K562 (cell line): ENCODE results near the gene CCDC97. TPM values are rescaled to one million over a fixed set of nuclear protein-coding genes. Genes with fewer than 3 reads are reported as not detected.

ENCODE experiments used
- BACH1 ChIP-seq: fragments of 200-800 bp; sonication (Bioruptor generic); IDR thresholded peaks from 2 replicates; pipeline ENCODE4 v1.6.1; 2016; ENCODE audit warnings: missing genetic modification characterization, missing compliant biosample characterization
- CBX1 ChIP-seq: sonication (generic); IDR thresholded peaks from 2 replicates; pipeline ENCODE4 v1.6.1; 2016; ENCODE audit warnings: antibody characterized with exemption, low read depth, mild to moderate bottlenecking
- ELF2 ChIP-seq: fragments of 250-450 bp; sonication (Bioruptor Pico); IDR thresholded peaks from 2 replicates; pipeline ENCODE4 v1.5.0; 2021; ENCODE audit warnings: mild to moderate bottlenecking
- EP400 ChIP-seq: fragments of 450-650 bp; IDR thresholded peaks from 2 replicates; pipeline ENCODE4 v1.6.1; 2017; ENCODE audit warnings: antibody characterized with exemption, mild to moderate bottlenecking, moderate library complexity
- GATAD2A ChIP-seq: fragments of 450-650 bp; IDR thresholded peaks from 2 replicates; pipeline ENCODE4 v1.6.1; 2017
- HDAC3 ChIP-seq: fragments of 450-650 bp; IDR thresholded peaks from 2 replicates; pipeline ENCODE4 v1.6.1; 2018; ENCODE audit warnings: borderline replicate concordance, mild to moderate bottlenecking, moderate library complexity; ENCODE audit not compliant: partially characterized antibody
- KDM2B ChIP-seq: fragments of 250-450 bp; sonication (Bioruptor Pico); IDR thresholded peaks from 2 replicates; pipeline ENCODE4 v1.8.0; 2021; ENCODE audit warnings: mild to moderate bottlenecking, moderate library complexity
- KLF1 ChIP-seq: fragments of 450-650 bp; IDR thresholded peaks from 2 replicates; pipeline ENCODE4 v1.6.1; 2016; ENCODE audit warnings: missing genetic modification characterization, missing compliant biosample characterization
- RBM14 ChIP-seq: fragments of 200-400 bp; formaldehyde crosslinking; IDR thresholded peaks from 2 replicates; pipeline ENCODE4 v1.6.1; 2018; ENCODE audit warnings: low read depth, mild to moderate bottlenecking, low read length, moderate library complexity, borderline replicate concordance; ENCODE audit not compliant: insufficient read depth
- SMARCA5 ChIP-seq: fragments of 450-650 bp; IDR thresholded peaks from 2 replicates; pipeline ENCODE4 v1.6.1; 2016
- TAF9B ChIP-seq: fragments of 450-650 bp; IDR thresholded peaks from 2 replicates; pipeline ENCODE4 v1.6.1; 2018; ENCODE audit warnings: mild to moderate bottlenecking; ENCODE audit not compliant: partially characterized antibody
- TEAD1 ChIP-seq, 2 experiments: fragments of 450-650 bp in 1 of 2; sonication (generic) in 1 of 2; formaldehyde crosslinking; IDR thresholded peaks; 2 replicates each; pipeline versions ENCODE4 v1.4.0 to v1.8.0; 2020 to 2022; ENCODE audit warnings: mild to moderate bottlenecking in 2 of 2, missing genetic modification reagents in 1 of 2
- ZSCAN29 ChIP-seq: fragments of 450-650 bp; IDR thresholded peaks from 2 replicates; pipeline ENCODE4 v1.6.1; 2017
- polyA plus RNA-seq, 8 experiments: library from polyadenylated mRNA; depleted of rRNA in 4 of 8; stranded (reverse) in 5 of 8; unstranded in 3 of 8; fragments of >200 nt; fragmentation: Nextera tagmentation in 2 of 8; fragmentation: Illumina TruSeq in 1 of 8; extraction: Ambion mirVana in 2 of 8; extraction: Trizol in 1 of 8; gene quantifications; 2 replicates each; pipeline versions ENCODE4 v1.2.1 to v1.2.3, GENCODE V29; 2011 to 2014; ENCODE audit warnings: inconsistent platforms in 1 of 8, missing spikeins in 1 of 8
- total RNA-seq, 7 experiments: library from RNA; depleted of rRNA in 6 of 7; stranded (reverse); fragments of >200 nt in 6 of 7; fragmentation: Illumina TruSeq in 2 of 7; extraction: Trizol in 2 of 7; gene quantifications; 2 replicates each; pipeline versions ENCODE4 v1.2.1 to v1.2.3, GENCODE V29; 2011 to 2021; ENCODE audit warnings: low replicate concordance in 1 of 7
- TF ChIP-seq, protein P1 (sequence below): fragments of 450-650 bp; IDR thresholded peaks from 2 replicates; pipeline ENCODE4 v1.6.1; 2016; ENCODE audit warnings: low read depth, mild to moderate bottlenecking, moderate library complexity
- TF ChIP-seq, protein P2 (sequence below): fragments of 450-650 bp; IDR thresholded peaks from one replicate; pipeline ENCODE4 v1.6.1; 2018; ENCODE audit warnings: mild to moderate bottlenecking, moderate library complexity; ENCODE audit not compliant: partially characterized antibody
- TF ChIP-seq, protein P3 (sequence below): IDR thresholded peaks from 3 replicates; pipeline ENCODE4 v1.6.1; 2011; ENCODE audit warnings: borderline replicate concordance, mild to moderate bottlenecking, moderate library complexity; ENCODE audit not compliant: insufficient read length; ENCODE audit errors: extremely low read depth
- TF ChIP-seq, protein P4 (sequence below): fragments of 450-650 bp; IDR thresholded peaks from 2 replicates; pipeline ENCODE4 v1.7.0; 2016; ENCODE audit warnings: borderline replicate concordance
- TF ChIP-seq, protein P5 (sequence below): IDR thresholded peaks from 2 replicates; pipeline ENCODE4 v1.6.1; 2012; ENCODE audit warnings: low read depth, low read length, improper control_type of control experiment, borderline replicate concordance

The CCDC97 gene
- total and polyA plus RNA-seq, 9 of the 15 experiments (the other 6 are each of a cell fraction or from before 2014, with no cell fraction given) = 0.60 to 16.5 (median 7.0) TPM

DNA sequence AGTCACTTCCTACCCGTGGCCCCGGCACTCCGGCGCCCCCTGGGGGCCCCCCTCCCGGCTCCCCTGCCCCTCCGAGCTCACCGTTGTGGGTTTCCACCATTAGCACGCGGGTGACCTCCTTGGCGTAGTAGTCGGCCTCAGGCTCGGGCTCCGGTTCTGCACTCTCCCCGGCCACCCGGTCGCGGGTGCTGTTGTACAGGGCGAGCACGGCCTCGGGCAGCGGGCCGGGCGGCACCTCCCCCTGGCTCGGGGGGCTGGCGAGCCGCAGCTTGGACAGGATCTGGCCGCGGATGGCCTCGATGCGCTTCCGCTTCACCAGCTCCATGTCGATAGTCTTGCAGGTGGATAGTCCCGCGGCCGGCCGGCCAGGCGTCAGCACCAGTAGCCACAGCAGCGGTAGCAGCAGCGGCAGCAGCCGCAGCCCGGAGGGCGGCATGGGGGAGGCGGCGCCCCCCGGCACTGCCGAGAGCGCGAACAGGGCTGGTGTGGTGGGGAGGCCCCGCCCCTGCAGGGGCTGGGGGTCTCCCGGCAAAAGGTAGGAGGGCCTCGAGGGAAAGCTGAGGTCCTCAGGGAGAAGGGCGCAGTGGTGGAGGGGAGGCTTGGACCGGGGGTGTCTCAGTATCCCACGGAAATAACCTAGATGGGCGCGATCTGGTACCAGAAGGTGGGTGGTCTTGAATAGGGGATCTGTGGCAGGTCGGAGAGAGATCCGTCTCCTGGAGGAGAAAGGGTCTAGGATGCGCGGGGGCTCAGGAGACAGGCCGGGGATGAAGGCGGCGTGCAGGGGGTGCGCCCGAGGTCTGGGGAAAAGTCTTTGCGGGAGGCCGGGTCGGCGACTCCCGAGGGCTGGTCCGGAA is 42.9 kb downstream of the CCDC97 start (continued):
- TF ChIP-seq, protein P1, sequence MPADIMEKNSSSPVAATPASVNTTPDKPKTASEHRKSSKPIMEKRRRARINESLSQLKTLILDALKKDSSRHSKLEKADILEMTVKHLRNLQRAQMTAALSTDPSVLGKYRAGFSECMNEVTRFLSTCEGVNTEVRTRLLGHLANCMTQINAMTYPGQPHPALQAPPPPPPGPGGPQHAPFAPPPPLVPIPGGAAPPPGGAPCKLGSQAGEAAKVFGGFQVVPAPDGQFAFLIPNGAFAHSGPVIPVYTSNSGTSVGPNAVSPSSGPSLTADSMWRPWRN = no peak
- TF ChIP-seq SMARCA5 = 0 out of 2 replicates have a peak, but pooled peaks have one; percentile 42
- TF ChIP-seq, protein P2, sequence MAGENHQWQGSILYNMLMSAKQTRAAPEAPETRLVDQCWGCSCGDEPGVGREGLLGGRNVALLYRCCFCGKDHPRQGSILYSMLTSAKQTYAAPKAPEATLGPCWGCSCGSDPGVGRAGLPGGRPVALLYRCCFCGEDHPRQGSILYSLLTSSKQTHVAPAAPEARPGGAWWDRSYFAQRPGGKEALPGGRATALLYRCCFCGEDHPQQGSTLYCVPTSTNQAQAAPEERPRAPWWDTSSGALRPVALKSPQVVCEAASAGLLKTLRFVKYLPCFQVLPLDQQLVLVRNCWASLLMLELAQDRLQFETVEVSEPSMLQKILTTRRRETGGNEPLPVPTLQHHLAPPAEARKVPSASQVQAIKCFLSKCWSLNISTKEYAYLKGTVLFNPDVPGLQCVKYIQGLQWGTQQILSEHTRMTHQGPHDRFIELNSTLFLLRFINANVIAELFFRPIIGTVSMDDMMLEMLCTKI = no peak
- no peak for TF ChIP-seq KLF1
- TF ChIP-seq GATAD2A = peak; percentile 65; the same call in 1 of the 2 replicates
- TF ChIP-seq, protein P3, sequence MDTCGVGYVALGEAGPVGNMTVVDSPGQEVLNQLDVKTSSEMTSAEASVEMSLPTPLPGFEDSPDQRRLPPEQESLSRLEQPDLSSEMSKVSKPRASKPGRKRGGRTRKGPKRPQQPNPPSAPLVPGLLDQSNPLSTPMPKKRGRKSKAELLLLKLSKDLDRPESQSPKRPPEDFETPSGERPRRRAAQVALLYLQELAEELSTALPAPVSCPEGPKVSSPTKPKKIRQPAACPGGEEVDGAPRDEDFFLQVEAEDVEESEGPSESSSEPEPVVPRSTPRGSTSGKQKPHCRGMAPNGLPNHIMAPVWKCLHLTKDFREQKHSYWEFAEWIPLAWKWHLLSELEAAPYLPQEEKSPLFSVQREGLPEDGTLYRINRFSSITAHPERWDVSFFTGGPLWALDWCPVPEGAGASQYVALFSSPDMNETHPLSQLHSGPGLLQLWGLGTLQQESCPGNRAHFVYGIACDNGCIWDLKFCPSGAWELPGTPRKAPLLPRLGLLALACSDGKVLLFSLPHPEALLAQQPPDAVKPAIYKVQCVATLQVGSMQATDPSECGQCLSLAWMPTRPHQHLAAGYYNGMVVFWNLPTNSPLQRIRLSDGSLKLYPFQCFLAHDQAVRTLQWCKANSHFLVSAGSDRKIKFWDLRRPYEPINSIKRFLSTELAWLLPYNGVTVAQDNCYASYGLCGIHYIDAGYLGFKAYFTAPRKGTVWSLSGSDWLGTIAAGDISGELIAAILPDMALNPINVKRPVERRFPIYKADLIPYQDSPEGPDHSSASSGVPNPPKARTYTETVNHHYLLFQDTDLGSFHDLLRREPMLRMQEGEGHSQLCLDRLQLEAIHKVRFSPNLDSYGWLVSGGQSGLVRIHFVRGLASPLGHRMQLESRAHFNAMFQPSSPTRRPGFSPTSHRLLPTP = peak; percentile 58
- no peak; the same call in 1 of the 2 replicates for TF ChIP-seq CBX1
- peak in 1 of 2 experiments; percentile 52; a peak in 1 of 4 replicates for TF ChIP-seq TEAD1 (CRISPR knock-in tag; IDR thresholded peaks at IDR 0.05)
- no peak for TF ChIP-seq BACH1 (tag)
- TF ChIP-seq TAF9B = peak; percentile 64
- TF ChIP-seq KDM2B (CRISPR knock-in tag) = 0 out of 2 replicates have a peak, but pooled peaks have one; percentile 17
- TF ChIP-seq ZSCAN29 = no peak
- TF ChIP-seq HDAC3 = no peak
- 0 out of 2 replicates have a peak, but pooled peaks have one; percentile 52 for TF ChIP-seq RBM14
- TF ChIP-seq, protein P4, sequence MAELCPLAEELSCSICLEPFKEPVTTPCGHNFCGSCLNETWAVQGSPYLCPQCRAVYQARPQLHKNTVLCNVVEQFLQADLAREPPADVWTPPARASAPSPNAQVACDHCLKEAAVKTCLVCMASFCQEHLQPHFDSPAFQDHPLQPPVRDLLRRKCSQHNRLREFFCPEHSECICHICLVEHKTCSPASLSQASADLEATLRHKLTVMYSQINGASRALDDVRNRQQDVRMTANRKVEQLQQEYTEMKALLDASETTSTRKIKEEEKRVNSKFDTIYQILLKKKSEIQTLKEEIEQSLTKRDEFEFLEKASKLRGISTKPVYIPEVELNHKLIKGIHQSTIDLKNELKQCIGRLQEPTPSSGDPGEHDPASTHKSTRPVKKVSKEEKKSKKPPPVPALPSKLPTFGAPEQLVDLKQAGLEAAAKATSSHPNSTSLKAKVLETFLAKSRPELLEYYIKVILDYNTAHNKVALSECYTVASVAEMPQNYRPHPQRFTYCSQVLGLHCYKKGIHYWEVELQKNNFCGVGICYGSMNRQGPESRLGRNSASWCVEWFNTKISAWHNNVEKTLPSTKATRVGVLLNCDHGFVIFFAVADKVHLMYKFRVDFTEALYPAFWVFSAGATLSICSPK = 0 out of 2 replicates have a peak, but pooled peaks have one; percentile 29
- TF ChIP-seq EP400 = peak; percentile 91
- TF ChIP-seq, protein P5, sequence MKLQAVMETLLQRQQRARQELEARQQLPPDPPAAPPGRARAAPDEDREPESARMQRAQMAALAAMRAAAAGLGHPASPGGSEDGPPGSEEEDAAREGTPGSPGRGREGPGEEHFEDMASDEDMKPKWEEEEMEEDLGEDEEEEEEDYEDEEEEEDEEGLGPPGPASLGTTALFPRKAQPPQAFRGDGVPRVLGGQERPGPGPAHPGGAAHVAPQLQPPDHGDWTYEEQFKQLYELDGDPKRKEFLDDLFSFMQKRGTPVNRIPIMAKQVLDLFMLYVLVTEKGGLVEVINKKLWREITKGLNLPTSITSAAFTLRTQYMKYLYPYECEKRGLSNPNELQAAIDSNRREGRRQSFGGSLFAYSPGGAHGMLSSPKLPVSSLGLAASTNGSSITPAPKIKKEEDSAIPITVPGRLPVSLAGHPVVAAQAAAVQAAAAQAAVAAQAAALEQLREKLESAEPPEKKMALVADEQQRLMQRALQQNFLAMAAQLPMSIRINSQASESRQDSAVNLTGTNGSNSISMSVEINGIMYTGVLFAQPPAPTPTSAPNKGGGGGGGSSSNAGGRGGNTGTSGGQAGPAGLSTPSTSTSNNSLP = no peak
- peak; percentile 57 for TF ChIP-seq ELF2 (CRISPR knock-in tag)
